ENCODE data around the gene CERS6.
"Not testable (repeated sequence)": the region's sequence is repeated elsewhere in the genome, so short reads cannot be mapped to it uniquely, and the experiment has no call there.

The CERS6 gene

DNA sequence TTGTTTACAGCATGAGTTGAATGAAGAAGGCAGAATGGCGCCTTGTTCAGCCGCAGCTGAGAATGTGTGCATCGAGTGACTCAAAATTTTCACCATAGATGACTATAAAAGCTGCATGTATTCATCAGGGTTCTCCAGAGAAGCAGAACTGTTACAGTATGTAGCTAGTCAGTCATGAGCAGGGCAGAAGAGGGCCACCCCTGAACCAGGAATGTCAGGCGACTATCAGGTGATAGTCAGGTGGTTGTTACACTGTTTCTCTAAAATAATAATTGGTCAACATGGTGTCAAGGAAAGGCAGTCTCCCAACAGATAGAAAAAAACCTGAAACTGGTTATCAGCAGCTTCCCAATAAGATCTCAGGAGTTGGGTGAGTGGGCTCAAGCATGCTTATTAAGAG, 326.2 kb downstream of the CERS6 start:
- DNase-seq: no peak

GRCh38 chr2:168784993-168785392, 328.9 kb downstream of the CERS6 start:
- no peak for DNase-seq

DNA sequence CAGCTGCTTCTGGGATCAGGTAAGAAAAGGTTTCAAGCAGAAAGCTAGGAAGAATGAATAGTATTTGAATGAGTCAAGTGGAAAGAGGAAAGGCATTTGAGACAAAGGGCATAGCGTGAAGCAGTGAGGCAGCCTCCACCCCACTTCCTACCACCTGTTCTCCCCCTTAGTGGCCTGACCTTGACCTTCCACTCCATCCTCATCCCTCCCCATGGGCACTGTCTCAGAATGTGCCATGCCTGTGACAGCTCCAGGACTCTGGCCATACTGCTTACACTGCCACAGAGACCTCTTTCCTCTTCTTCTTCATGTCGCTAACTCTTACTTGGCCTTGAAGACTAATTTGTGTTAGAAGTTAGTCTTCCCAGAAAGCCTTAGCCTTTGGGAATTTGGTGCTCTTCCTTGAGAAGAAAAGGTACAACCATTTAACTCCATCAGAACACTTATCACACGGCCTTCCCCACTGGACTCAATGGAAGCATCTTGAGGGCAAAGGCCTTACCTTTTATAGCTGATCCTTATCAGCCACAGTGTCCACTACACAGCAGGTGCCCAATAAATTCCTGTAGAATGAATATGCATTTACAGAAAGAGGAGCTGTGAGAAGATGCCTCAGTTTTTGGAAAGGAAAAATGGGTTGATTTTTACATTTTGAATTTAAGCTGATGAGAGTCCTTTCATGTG, 331.2 kb downstream of the CERS6 start:
- DNase-seq: no peak

GRCh38 chr2:168787782-168788376, 331.8 kb downstream of the CERS6 start:
- DNase-seq: no peak

- DNase-seq: no peak
Observed at GRCh38 chr2:168789776-168790175, 333.7 kb downstream of the CERS6 start.

DNA sequence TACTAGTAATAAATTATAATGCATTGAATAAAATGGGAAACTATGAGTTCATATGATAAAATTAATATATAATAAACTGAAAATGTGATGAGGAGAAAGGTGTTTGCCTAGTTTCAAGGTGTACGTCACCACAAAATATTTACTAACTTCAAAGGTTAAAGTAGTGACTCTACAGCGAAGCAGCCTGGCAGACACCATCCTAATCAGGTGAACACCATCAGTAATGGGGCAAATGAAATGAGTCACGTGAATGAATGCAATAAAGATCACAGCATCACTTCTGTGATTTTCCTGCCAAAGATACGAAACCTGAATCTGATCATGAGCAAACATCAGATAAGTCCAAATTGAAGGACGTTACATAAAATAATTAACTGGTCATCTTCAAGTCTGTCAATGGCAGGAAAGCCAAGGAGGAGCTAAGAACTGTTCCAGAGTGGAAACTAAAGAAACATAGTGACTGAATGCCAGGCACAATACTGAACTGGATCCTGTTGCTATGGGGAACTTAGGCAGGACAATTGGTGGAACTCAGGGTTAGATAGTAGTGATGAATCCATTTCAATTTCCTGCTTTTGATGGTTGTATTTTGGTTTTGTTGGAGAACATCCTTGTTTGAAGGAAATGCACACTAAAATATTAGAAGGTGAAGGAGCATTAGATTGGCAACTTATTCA, 334.3 kb downstream of the CERS6 start:
- no peak for DNase-seq

- DNase-seq: not testable (repeated sequence)
Observed at GRCh38 chr2:168791140-168791539, 335.1 kb downstream of the CERS6 start.

DNA sequence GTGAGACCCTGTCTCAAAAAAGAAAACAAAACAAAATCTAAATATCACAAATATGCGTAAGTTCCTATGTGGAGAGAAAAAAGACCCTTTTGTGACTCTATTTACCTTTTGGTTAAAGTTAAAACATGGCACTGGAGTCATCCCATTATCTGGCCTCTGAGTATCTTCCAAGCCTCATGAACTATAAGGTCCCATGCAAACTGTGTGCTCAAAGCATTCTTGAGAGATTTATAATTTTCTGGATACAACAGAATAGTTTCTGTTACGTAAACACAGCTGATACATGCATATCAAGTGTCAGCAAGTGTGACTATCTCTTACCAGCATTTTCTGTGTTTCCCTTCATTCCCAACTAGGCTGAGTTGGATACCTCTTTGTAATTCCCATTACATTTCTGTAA, 337.5 kb downstream of the CERS6 start:
- no peak for DNase-seq

DNA sequence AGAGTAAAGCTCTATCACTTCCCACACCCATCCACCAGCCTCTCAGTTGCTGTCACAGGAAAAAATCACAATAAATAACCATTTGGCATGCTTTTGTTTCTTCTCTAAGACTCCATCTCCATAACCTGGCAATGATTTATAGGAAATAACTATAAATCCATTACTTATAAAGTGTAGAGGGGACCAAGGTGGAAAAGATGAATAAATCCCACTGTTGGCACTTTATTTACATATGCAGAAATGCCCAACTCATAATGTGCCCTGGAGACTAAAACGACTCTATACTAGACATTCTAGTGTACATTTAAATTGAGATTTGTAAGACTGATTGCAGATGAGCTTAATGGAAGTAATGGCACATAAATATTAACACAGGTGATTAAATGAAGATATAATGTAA, 338.9 kb downstream of the CERS6 start:
- DNase-seq: no peak

DNA sequence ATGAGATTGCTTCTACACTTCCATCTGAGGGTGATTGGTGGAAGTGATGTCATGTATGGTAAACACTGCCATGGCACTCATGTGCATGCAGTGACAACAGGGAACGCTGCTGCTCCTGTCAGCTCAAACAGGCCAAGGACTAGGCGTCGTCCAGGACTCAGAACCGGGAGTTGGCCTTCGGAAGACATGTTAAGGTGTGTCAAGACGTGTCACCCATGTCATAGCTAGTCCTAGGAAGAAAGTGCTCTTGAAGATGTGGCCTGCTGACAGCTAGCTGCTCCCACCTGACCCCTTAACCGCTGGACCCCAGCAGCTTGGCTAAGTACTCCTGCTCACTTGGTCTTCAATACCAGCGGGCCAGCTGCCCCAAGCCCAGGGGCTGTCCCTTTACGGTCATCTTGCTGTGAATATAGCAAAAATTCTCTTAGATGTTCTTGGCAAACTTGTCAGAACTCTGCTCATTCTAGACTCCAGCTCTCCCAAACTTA, 340.1 kb downstream of the CERS6 start:
- DNase-seq: no peak

DNA sequence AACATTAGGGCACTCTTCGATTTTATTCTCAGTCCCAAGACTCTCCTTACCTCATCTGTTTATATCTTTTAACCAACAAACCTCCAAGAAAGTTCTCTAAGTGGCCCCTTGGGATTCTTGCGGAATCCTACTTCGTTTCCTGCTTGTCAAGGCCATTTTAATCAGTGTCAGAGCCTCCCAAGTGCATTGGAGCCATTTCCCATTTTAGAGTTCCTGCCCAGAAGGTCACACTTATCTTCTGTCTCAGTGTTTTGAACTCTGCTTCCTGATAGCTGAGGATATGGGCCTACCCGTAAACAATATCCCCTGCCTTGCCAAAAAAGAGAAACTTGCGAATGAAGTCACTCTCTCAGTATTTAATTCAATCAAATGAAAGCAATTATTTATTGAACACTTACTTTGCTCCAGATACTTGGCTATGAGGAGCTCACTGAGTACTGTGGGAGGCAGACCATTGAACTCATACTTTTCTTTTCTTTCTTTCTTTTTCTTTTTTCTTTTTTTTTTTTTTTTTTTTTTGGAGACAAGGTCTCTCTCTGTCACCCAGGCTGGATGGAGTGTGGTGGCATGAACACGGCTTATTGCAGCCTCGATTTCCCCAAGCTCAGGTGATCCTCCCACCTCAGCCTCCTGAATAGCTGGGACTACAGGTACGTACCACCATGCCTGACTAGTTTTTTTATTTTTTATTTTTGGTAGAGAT, 340.7 kb downstream of the CERS6 start:
- no peak for DNase-seq

DNA sequence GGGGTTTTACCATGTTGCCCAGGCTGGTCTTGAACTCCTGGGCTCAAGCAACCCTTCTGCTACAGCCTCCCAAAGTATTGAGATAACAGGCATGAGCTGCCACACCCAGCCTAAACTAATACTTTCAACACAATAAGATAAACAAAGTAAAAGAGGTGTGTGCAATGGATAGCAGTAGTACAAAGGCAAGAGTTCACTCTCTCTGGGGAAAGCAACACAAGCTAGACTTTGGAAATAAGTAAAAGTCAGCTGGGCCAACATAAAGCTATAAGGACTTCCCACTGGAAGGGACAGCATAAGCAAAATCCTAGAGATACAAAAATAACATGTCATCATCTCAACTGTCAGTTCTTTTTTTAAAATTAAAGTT, 341.2 kb downstream of the CERS6 start:
- DNase-seq: no peak

DNA sequence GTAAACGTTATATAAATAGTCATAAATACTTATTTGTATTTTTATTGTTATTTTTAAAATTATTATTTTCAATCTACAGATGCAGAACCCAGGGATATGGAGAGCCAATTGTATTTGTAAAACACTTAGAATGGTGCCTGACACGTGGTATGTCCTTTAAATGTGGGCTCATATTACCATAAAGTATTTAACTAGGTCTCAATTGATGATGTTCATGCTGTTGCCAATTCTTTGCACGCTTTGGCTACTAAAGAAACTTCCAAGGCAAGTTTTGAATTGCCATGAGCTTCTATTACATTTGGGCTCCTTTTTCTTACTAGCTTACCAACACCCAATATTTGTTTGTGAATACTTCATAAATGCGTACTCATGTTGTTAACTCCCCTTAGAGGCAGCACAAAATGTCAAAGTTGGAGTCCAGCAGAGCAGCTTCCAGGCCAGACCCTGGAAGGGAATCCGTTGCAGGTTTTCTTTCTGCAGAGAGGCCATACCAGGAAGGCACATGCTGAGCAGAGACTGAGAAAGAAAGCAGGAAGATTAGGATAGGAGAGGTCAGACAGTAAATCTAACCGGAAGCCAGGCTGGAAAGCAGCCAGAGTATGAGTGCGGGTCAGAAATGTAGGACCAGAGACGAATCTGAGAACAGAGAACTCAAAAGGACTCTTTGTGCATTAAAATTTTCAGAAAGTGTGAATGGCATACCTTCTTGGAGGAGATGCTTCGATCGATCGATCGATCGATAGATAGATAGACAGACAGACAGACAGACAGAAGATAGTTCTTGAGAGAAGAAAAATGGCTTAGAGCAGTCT, 342.2 kb downstream of the CERS6 start:
- DNase-seq: no peak

DNA sequence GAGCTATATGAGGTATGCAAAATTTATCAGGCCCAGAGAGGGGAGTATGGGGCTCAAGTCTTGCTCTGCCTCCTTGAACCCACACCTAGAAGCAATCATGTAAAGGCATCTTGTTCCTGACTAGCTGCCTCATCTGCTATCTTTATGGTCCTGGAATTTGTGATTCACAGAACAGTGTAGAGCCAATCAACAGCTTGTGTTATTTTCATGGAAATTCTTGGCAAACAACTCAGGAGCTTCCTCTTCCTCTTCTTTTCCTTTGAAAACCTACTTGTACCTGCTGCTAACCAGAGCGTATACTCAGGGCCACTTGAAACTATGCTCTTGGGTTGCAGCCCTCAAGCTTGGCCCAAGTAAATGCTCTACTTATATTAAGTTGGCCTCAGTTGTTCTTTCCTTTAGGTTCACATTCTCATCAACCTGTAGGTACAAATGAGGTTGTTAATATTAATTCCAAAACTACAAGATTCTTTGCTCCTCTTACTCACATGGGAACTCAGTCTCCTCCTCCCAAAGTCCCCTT, 342.9 kb downstream of the CERS6 start:
- no peak for DNase-seq

DNA sequence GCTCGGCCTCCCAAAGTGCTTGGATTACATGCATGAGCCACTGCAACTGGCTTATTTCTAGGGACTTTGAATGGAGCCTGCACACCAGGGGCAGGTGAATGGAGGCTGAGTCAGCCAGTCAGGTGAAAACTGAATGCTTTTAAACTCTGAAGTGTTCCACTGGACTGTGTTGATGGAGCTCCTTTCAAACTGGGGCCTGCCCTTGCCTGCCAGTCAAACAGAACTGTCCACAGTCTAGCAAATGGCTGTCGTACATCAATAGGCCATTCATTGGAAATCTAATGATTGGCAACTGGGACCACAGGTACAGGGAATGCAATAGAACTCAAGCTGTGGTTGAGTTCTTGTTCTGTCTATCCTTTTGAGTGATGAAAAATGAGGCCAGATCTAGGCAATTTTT, 345.4 kb downstream of the CERS6 start:
- no peak for DNase-seq

DNA sequence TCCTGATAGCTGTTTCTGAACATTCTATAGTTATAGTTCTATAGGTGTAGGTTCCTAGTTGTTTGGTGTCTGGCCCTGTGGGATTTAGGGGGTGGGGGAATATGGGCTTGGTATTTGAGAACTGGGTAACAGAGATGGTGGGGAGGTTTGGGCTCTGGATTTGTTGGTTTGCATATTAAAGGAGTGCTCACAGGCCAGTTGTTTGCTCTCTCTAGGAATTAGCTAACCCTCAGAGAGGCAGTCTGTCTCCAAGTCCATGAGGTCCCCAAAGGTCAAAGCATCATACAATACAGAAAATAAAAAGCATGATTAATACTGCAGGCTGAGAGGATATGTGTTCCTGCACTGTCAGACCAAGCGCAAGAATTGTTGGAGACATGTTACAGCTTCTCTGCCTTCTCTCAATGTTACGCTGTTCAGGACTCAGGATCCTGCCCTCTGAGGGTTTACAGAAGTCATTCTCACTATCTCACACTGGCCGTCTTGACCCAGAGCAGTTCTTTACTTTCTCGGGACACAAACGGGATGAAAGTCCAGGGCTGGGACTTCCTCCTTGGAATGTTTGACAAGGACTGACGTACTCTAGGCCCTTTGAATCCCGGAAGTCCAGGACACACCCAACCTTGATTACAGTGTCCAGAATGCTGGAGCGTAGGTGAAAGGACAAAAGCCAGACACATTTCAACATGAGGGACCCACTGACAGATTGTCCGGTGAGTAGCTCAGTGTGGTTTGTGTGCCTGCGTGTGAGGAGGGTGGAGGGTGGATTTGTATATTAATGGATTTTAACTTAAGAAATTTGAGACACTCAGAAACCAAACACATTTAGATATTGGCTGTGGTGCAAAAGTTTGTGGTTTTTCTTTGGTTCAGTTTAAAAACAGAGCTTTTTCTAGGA, 346.1 kb downstream of the CERS6 start, which contains the start of gene NOSTRIN:
TSS of gene NOSTRIN (plus strand) at position 677 of the 898 bp plus-strand sequence. CDS start at position 687, 10 bp downstream.
- DNase-seq: no peak

- DNase-seq: no peak
Observed at GRCh38 chr2:168802859-168803725, 347.0 kb downstream of the CERS6 start.

DNA sequence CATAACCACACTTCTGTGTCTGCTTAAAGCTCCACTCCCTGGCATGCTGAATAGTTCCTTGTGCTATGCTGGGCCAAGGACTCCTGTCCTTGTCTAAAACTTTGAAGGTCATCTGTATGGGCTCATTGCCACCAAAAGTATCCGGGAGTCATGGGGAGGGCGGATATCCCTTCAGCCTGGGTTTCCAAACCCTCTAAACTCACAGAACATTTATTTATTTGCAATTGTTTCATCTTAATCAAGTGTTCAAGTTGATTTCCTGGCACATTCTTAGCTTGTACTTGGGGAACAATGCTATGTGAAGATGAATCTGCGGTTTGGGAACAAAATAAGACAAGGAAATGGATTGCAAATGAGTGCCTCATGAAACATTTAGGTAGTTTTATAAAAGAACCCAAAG, 348.1 kb downstream of the CERS6 start:
- no peak for DNase-seq

GRCh38 chr2:168805615-168806014, 349.5 kb downstream of the CERS6 start:
- no peak for DNase-seq

- DNase-seq: no peak
Observed at GRCh38 chr2:168809537-168809936, 353.5 kb downstream of the CERS6 start.
